Astrocyte of the hippocampus (primary cell): ENCODE measurements around the gene DNAJA1.
"Not testable (repeated sequence)": the region's sequence is repeated elsewhere in the genome, so short reads cannot be mapped to it uniquely, and the experiment has no call there.

Source experiments
- DNase-seq: peaks from one replicate; pipeline ENCODE4 v3.0.0; 2011; ENCODE audit warnings: low read depth, low spot score

The DNAJA1 gene

GRCh38 chr9:33081128-33081851 lies 56.2 kb downstream of the DNAJA1 start:
- DNase-seq: peak; percentile 93

DNA sequence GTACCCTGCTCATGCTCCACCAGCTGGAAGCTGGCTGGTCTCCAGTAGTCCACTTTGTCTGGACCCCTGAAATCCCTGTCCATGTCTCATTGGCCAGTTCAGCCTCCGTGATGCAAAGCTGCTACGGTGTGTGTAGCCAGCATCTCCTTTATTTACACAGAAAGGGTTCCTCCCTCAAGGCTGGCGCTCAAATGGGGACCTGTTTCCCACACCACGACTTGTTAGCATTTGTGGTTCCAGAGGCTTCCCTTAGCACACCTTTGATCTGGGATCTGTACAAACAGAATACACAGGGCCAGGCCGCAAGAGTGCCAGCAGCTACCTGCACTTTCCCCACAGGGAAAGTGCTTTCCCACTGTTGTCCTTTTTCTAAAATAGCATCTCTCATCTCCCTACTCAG lies 57.1 kb downstream of the DNAJA1 start:
- DNase-seq: no peak

- peak; percentile 62 for DNase-seq
These were observed 57.7 kb downstream of the DNAJA1 start for GRCh38 chr9:33082538-33083326.

DNA sequence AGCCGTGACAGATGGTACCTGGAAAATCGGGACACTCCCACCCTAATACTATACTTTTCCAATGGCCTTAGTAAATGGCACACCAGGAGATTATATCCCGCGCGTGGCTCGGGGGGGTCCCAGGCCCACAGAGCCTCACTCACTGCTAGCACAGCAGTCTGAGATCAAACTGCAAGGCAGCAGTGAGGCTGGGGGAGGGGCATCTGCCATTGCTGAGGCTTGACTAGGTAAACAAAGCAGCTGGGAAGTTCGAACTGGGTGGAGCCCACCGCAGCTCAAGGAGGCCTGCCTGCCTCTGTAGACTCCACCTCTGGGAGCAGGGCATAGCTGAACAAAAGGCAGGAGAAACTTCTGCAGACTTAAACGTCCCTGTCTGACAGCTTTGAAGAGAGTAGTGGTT lies 60.6 kb downstream of the DNAJA1 start:
- DNase-seq: not testable (repeated sequence)
